Fibroblast of lung (primary cell): Measurements from ENCODE around the gene PPP5C.

Experiments
- CTCF ChIP-seq, 2 donors: IDR thresholded peaks in 1 of 2; conservative IDR thresholded peaks in 1 of 2; 1 replicate in 1 of 2; 2 replicates in 1 of 2; pipeline ENCODE4 v1.5.1; 2011 to 2012; ENCODE audit warnings: low read length in 2 of 2, control low read depth in 1 of 2, inconsistent platforms in 1 of 2, low read depth in 1 of 2, mild to moderate bottlenecking in 1 of 2
- EZH2 ChIP-seq: IDR thresholded peaks from 2 replicates; pipeline ENCODE4 v1.5.1; 2012; ENCODE audit warnings: low read length, control low read depth, mild to moderate bottlenecking; ENCODE audit errors: missing control alignments

GRCh38 chr19:46410205-46411087 lies 63.6 kb downstream of the PPP5C start:
- TF ChIP-seq CTCF (conservative IDR thresholded peaks at IDR 0.05 in 1 of 2, IDR thresholded peaks at IDR 0.05 in 1 of 2; ENCODE audit: low read depth in 1 of 2, low read length in 2 of 2) = no peak
- no peak for TF ChIP-seq EZH2
